GM12891 (cell line): ENCODE results near the gene SLC44A1.

Source experiments
- POLR2A ChIP-seq: IDR thresholded peaks from 2 replicates; pipeline ENCODE4 v1.6.1; 2011; ENCODE audit warnings: low read depth, low read length, control low read depth
- POLR2AphosphoS5 ChIP-seq: IDR thresholded peaks from 2 replicates; pipeline ENCODE4 v1.6.1; 2011; ENCODE audit warnings: low read depth, low read length, control low read depth

GRCh38 chr9:105435453-105435852 is 191.0 kb downstream of the SLC44A1 start:
- TF ChIP-seq POLR2AphosphoS5 (no peak), POLR2A (no peak)
